H9 (cell line): ENCODE results near the gene TIAM2. TPM values are rescaled to one million over a fixed set of nuclear protein-coding genes. Genes with fewer than 3 reads are reported as not detected.

Experiments
- DNase-seq: peaks from one replicate; pipeline ENCODE4 v3.0.0-alpha.2; 2017
- H2AFZ ChIP-seq: one replicate; pipeline ENCODE4 v1.6.1; 2013; ENCODE audit warnings: mild to moderate bottlenecking, low read length, control low read depth, moderate library complexity
- H2AK5ac ChIP-seq: 2 replicates; pipeline ENCODE4 v1.6.1; 2013; ENCODE audit warnings: low read length, control low read depth, mixed read lengths; ENCODE audit not compliant: insufficient read length
- H2BK120ac ChIP-seq: one replicate; pipeline ENCODE4 v1.6.1; 2013; ENCODE audit warnings: low read depth, mild to moderate bottlenecking, low read length, control low read depth, inconsistent platforms; ENCODE audit not compliant: poor library complexity, severe bottlenecking
- H2BK12ac ChIP-seq: 2 replicates; pipeline ENCODE4 v1.6.1; 2013; ENCODE audit warnings: low read length, control low read depth, mixed read lengths, low read depth; ENCODE audit not compliant: insufficient read length
- H2BK15ac ChIP-seq: 2 replicates; pipeline ENCODE4 v1.6.1; 2013; ENCODE audit warnings: low read depth, low read length, control low read depth
- H2BK20ac ChIP-seq: one replicate; pipeline ENCODE4 v1.6.1; 2013; ENCODE audit warnings: low read depth, mild to moderate bottlenecking, low read length, control low read depth, inconsistent platforms; ENCODE audit not compliant: poor library complexity, severe bottlenecking
- H2BK5ac ChIP-seq: 2 replicates; pipeline ENCODE4 v1.6.1; 2013; ENCODE audit warnings: low read length, control low read depth, mixed read lengths; ENCODE audit not compliant: insufficient read length
- H3K14ac ChIP-seq: 2 replicates; pipeline ENCODE4 v1.6.1; 2013; ENCODE audit warnings: low read length, control low read depth; ENCODE audit not compliant: insufficient read depth
- H3K18ac ChIP-seq: 2 replicates; pipeline ENCODE4 v1.6.1; 2013; ENCODE audit warnings: low read depth, mild to moderate bottlenecking, mixed read lengths, low read length, control low read depth; ENCODE audit not compliant: insufficient read length
- H3K23ac ChIP-seq: 2 replicates; pipeline ENCODE4 v1.6.1; 2013; ENCODE audit warnings: low read length, control low read depth, mixed read lengths, low read depth; ENCODE audit not compliant: insufficient read length
- H3K23me2 ChIP-seq: 2 replicates; pipeline ENCODE4 v1.6.1; 2013; ENCODE audit warnings: low read depth, mild to moderate bottlenecking, mixed read lengths, low read length, control low read depth; ENCODE audit not compliant: insufficient read length, poor library complexity, severe bottlenecking
- H3K27ac ChIP-seq: 2 replicates; pipeline ENCODE4 v1.5.1; 2013; ENCODE audit warnings: low read length, control low read depth, mixed read lengths, low read depth; ENCODE audit not compliant: insufficient read length
- H3K27me3 ChIP-seq: 2 replicates; pipeline ENCODE4 v1.6.1; 2013; ENCODE audit warnings: low read length, control low read depth, inconsistent platforms; ENCODE audit not compliant: insufficient read depth
- H3K4ac ChIP-seq: 2 replicates; pipeline ENCODE4 v1.6.1; 2013; ENCODE audit warnings: low read depth, mild to moderate bottlenecking, control low read depth, inconsistent platforms, low read length, moderate library complexity
- H3K4me1 ChIP-seq: 2 replicates; pipeline ENCODE4 v1.6.1; 2013; ENCODE audit warnings: low read length, control low read depth, inconsistent platforms; ENCODE audit not compliant: insufficient read depth
- H3K4me2 ChIP-seq: 2 replicates; pipeline ENCODE4 v1.6.1; 2013; ENCODE audit warnings: low read length, control low read depth, mixed read lengths; ENCODE audit not compliant: insufficient read length, insufficient read depth
- H3K56ac ChIP-seq: 2 replicates; pipeline ENCODE4 v1.6.1; 2013; ENCODE audit warnings: low read depth, mild to moderate bottlenecking, mixed read lengths, low read length, control low read depth; ENCODE audit not compliant: insufficient read length
- H3K79me1 ChIP-seq: 2 replicates; pipeline ENCODE4 v1.6.1; 2013; ENCODE audit warnings: low read depth, mild to moderate bottlenecking, moderate library complexity, low read length, control low read depth, inconsistent platforms; ENCODE audit not compliant: insufficient read depth, poor library complexity, severe bottlenecking
- H3K79me2 ChIP-seq: 2 replicates; pipeline ENCODE4 v1.6.1; 2013; ENCODE audit warnings: low read length, control low read depth, inconsistent platforms; ENCODE audit not compliant: insufficient read depth
- H3K9ac ChIP-seq: 2 replicates; pipeline ENCODE4 v1.6.1; 2013; ENCODE audit warnings: low read length, control low read depth, mixed read lengths; ENCODE audit not compliant: insufficient read length; ENCODE audit errors: extremely low read depth
- H3K9me3 ChIP-seq: one replicate; pipeline ENCODE4 v1.6.1; 2013; ENCODE audit warnings: low read depth, low read length, inconsistent platforms; ENCODE audit not compliant: control insufficient read depth
- H3T11ph ChIP-seq: one replicate; pipeline ENCODE4 v1.6.1; 2013; ENCODE audit warnings: mild to moderate bottlenecking, low read length, control low read depth, inconsistent platforms
- H4K20me1 ChIP-seq: one replicate; pipeline ENCODE4 v1.6.1; 2013; ENCODE audit not compliant: control insufficient read depth, insufficient read length, insufficient read depth
- H4K5ac ChIP-seq: 2 replicates; pipeline ENCODE4 v1.6.1; 2013; ENCODE audit warnings: low read depth, mild to moderate bottlenecking, mixed read lengths, low read length, control low read depth; ENCODE audit not compliant: insufficient read length
- H4K8ac ChIP-seq: replicated peaks from 2 replicates; pipeline ENCODE4 v1.6.1; 2013; ENCODE audit warnings: low read length, control low read depth, mixed read lengths, low read depth; ENCODE audit not compliant: insufficient read length
- H4K91ac ChIP-seq: 2 replicates; pipeline ENCODE4 v1.6.1; 2013; ENCODE audit warnings: low read depth, mild to moderate bottlenecking, moderate library complexity, mixed read lengths, low read length, control low read depth; ENCODE audit not compliant: insufficient read length
- H3K27ac Mint-ChIP-seq, 3 experiments: 2 replicates in 2 of 3; 3 replicates in 1 of 3; pipeline ENCODE4 v1.8.0; 2020 to 2021; ENCODE audit warnings: mixed read lengths in 3 of 3, mild to moderate bottlenecking in 1 of 3, moderate library complexity in 1 of 3
- H3K27me3 Mint-ChIP-seq: 2 replicates; pipeline ENCODE4 v1.8.0; 2021; ENCODE audit warnings: low read depth, mild to moderate bottlenecking, moderate library complexity, mixed read lengths
- H3K36me3 Mint-ChIP-seq, 3 experiments: 2 replicates in 2 of 3; 3 replicates in 1 of 3; pipeline ENCODE4 v1.8.0; 2020 to 2021; ENCODE audit warnings: low read depth in 3 of 3, mixed read lengths in 3 of 3; ENCODE audit not compliant: insufficient read depth in 1 of 3
- H3K4me1 Mint-ChIP-seq, 2 experiments: 2 replicates each; pipeline ENCODE4 v1.8.0; 2020; ENCODE audit warnings: mixed read lengths in 2 of 2
- H3K4me3 Mint-ChIP-seq, 2 experiments: 2 replicates in 1 of 2; 3 replicates in 1 of 2; pipeline ENCODE4 v1.8.0; 2020 to 2021; ENCODE audit warnings: mild to moderate bottlenecking in 2 of 2, mixed read lengths in 2 of 2, moderate library complexity in 1 of 2
- H3K9me3 Mint-ChIP-seq, 2 experiments: 2 replicates in 1 of 2; 3 replicates in 1 of 2; pipeline ENCODE4 v1.8.0; 2020; ENCODE audit warnings: mild to moderate bottlenecking in 2 of 2, mixed read lengths in 2 of 2, moderate library complexity in 1 of 2
- WGBS: extraction: QIAGEN DNeasy Blood & Tissue Kit; methylation state at CpG from one replicate; pipeline ENCODE4 v1.1.7; 2013; ENCODE audit warnings: missing lambda C conversion rate, low lambda C conversion rate, mixed read lengths; ENCODE audit not compliant: insufficient read length; ENCODE audit errors: extremely low coverage; 5-methylcytosine and 5-hydroxymethylcytosine counted together
- total RNA-seq: library from RNA; stranded (reverse); gene quantifications from 2 replicates; pipeline ENCODE4 v1.2.1, GENCODE V29; 2021
- TF ChIP-seq, protein P1 (sequence below): fragments of 200-600 bp; sonication (generic); conservative IDR thresholded peaks from 3 replicates; pipeline ENCODE4 v1.8.0; 2021; ENCODE audit warnings: antibody characterized with exemption, mild to moderate bottlenecking

Gene TIAM2
- total RNA-seq, 1 experiment from 2014 or later, result 6.3 TPM

DNA sequence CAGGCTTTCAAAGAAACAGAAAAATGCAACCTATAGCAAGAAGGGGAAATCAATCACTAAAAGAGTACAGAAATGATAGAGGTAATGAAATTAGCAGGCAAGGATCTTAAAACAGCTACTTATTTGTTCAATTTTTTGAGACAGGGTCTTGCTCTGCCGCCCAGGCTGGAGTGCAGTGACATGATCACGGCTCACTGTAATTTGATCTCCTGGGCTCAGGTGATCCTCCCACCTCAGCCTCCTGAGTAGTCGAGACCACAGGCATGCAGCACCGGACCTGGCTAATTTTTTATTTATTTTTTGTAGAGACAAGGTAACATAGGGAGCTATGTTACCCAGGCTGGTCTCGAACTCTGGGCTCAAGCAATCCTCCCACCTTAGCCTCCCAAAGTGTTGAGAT, 297.6 kb downstream of the TIAM2 start:
- H3K79me1 ChIP-seq, result no peaks in the 10 kb centered on the region
- H3K4me2 ChIP-seq, result no peak overlapping the region
- no peak overlapping the region for H2BK5ac ChIP-seq
- no peak overlapping the region for H3K27ac ChIP-seq
- no peak overlapping the region for H3T11ph ChIP-seq
- no peak overlapping the region for H2AK5ac ChIP-seq
- H3K9ac ChIP-seq, result no peak overlapping the region
- H3K14ac ChIP-seq, result no peak overlapping the region
- no peak overlapping the region for H2AFZ ChIP-seq
- H3K23ac ChIP-seq, result no peak overlapping the region
- Mint-ChIP-seq H3K27ac (no peak overlapping the region), H3K27me3 (no peaks in the 10 kb centered on the region), H3K9me3 (no peaks in the 10 kb centered on the region), H3K36me3 (peaks cover 44 to 76% (median 75%) of the 10 kb centered on the region in 3 experiments), H3K4me3 (no peak overlapping the region), H3K4me1 (peaks cover 0 to 2% of the 10 kb centered on the region in 2 experiments; a peak in 2 of 4 replicates)
- H4K91ac ChIP-seq, result no peak overlapping the region
- H2BK12ac ChIP-seq, result no peak overlapping the region
- no peak overlapping the region for H2BK20ac ChIP-seq
- no peak overlapping the region for H2BK15ac ChIP-seq
- TF ChIP-seq, protein P1, sequence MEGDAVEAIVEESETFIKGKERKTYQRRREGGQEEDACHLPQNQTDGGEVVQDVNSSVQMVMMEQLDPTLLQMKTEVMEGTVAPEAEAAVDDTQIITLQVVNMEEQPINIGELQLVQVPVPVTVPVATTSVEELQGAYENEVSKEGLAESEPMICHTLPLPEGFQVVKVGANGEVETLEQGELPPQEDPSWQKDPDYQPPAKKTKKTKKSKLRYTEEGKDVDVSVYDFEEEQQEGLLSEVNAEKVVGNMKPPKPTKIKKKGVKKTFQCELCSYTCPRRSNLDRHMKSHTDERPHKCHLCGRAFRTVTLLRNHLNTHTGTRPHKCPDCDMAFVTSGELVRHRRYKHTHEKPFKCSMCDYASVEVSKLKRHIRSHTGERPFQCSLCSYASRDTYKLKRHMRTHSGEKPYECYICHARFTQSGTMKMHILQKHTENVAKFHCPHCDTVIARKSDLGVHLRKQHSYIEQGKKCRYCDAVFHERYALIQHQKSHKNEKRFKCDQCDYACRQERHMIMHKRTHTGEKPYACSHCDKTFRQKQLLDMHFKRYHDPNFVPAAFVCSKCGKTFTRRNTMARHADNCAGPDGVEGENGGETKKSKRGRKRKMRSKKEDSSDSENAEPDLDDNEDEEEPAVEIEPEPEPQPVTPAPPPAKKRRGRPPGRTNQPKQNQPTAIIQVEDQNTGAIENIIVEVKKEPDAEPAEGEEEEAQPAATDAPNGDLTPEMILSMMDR, result no peak
- WGBS, result no CpG with 5 or more reads among the region's 5 CpGs
- no peaks in the 10 kb centered on the region for H4K20me1 ChIP-seq
- H3K23me2 ChIP-seq, result peaks cover 3% of the 10 kb centered on the region
- H3K18ac ChIP-seq, result no peak overlapping the region
- H3K27me3 ChIP-seq, result no peaks in the 10 kb centered on the region
- no peak overlapping the region for H4K5ac ChIP-seq
- H3K4ac ChIP-seq, result no peak overlapping the region
- H4K8ac ChIP-seq, result no peak overlapping the region
- H3K4me1 ChIP-seq, result no peaks in the 10 kb centered on the region
- no peak overlapping the region for H3K56ac ChIP-seq
- DNase-seq, result no peak
- H2BK120ac ChIP-seq, result no peak overlapping the region
- no peaks in the 10 kb centered on the region for H3K79me2 ChIP-seq
- H3K9me3 ChIP-seq, result no peaks in the 10 kb centered on the region
